ENCODE measurements around the gene EMCN.

DNA sequence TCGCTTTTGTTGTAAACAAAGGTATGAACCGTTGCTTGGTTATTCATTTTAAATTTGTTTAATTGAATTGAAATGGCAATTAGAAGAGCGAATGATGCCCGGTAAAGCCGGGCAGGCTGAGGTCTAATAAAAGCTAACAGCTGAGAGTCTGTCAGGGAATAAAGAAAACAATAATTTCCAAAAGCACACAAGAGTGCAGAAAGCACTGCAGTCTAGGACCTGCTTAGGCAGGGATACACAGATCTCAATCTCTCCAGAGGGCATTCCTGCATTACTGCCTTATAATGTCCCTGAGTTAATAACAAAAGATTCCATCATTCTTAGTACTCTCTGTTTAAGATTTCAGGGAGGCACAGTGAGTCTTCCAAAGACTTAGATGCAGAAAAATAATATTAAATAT, 27.6 kb upstream of the EMCN start:
- TF ChIP-seq, protein P1, sequence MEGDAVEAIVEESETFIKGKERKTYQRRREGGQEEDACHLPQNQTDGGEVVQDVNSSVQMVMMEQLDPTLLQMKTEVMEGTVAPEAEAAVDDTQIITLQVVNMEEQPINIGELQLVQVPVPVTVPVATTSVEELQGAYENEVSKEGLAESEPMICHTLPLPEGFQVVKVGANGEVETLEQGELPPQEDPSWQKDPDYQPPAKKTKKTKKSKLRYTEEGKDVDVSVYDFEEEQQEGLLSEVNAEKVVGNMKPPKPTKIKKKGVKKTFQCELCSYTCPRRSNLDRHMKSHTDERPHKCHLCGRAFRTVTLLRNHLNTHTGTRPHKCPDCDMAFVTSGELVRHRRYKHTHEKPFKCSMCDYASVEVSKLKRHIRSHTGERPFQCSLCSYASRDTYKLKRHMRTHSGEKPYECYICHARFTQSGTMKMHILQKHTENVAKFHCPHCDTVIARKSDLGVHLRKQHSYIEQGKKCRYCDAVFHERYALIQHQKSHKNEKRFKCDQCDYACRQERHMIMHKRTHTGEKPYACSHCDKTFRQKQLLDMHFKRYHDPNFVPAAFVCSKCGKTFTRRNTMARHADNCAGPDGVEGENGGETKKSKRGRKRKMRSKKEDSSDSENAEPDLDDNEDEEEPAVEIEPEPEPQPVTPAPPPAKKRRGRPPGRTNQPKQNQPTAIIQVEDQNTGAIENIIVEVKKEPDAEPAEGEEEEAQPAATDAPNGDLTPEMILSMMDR (IDR thresholded peaks at IDR 0.05): no peak
- no peak for TF ChIP-seq POLR2A (IDR thresholded peaks at IDR 0.05)
